Liver (tissue), 9 donors: Measurements from ENCODE around the gene MYL12B. TPM values are rescaled to one million over a fixed set of nuclear protein-coding genes. Genes with fewer than 3 reads are reported as not detected.

ENCODE experiments used
- DNase-seq: peaks from one replicate; pipeline ENCODE4 v3.0.0-alpha.2; 2017; ENCODE audit warnings: low spot score
- H3K27ac ChIP-seq, 2 donors: one replicate each; pipeline ENCODE4 v1.7.0; 2013; ENCODE audit warnings: inconsistent platforms in 2 of 2, low read length in 2 of 2, control low read depth in 1 of 2, low read depth in 1 of 2, mild to moderate bottlenecking in 1 of 2
- H3K27me3 ChIP-seq, 4 donors: one replicate each; pipeline versions ENCODE4 v1.6.1 to v1.7.0; 2013; ENCODE audit warnings: low read length in 3 of 4, inconsistent platforms in 1 of 4, mild to moderate bottlenecking in 1 of 4, moderate library complexity in 1 of 4; ENCODE audit not compliant: control insufficient read depth in 4 of 4, insufficient read depth in 4 of 4
- H3K36me3 ChIP-seq, 4 donors: one replicate each; pipeline versions ENCODE4 v1.6.1 to v1.7.0; 2013; ENCODE audit warnings: low read length in 3 of 4, mild to moderate bottlenecking in 3 of 4, low read depth in 1 of 4, moderate library complexity in 1 of 4; ENCODE audit not compliant: control insufficient read depth in 4 of 4, insufficient read depth in 3 of 4
- H3K4me1 ChIP-seq, 4 donors: one replicate each; pipeline versions ENCODE4 v1.6.1 to v1.7.0; 2013; ENCODE audit warnings: low read length in 3 of 4, mild to moderate bottlenecking in 3 of 4, moderate library complexity in 1 of 4; ENCODE audit not compliant: control insufficient read depth in 4 of 4, insufficient read depth in 4 of 4
- H3K4me3 ChIP-seq, 3 donors: one replicate each; pipeline versions ENCODE4 v1.6.1 to v1.7.0; 2013; ENCODE audit warnings: low read length in 3 of 3, control low read depth in 1 of 3, low read depth in 1 of 3, mild to moderate bottlenecking in 1 of 3
- H3K9ac ChIP-seq, 2 donors: one replicate each; pipeline ENCODE4 v1.7.0; 2013; ENCODE audit warnings: low read length in 2 of 2, mild to moderate bottlenecking in 2 of 2, moderate library complexity in 2 of 2, control low read depth in 1 of 2, low read depth in 1 of 2
- H3K9me3 ChIP-seq, 4 donors: one replicate each; pipeline versions ENCODE4 v1.6.1 to v1.7.0; 2013; ENCODE audit warnings: low read length in 3 of 4; ENCODE audit not compliant: control insufficient read depth in 4 of 4
- EGR1 ChIP-seq, 2 donors: IDR thresholded peaks; 2 replicates each; pipeline ENCODE4 v1.6.1; 2016 to 2018; ENCODE audit warnings: antibody characterized with exemption in 2 of 2, low read depth in 2 of 2
- FOXA2 ChIP-seq: IDR thresholded peaks from 2 replicates; pipeline ENCODE4 v1.6.1; 2016; ENCODE audit warnings: antibody characterized with exemption
- GABPA ChIP-seq, 2 donors: IDR thresholded peaks in 1 of 2; conservative IDR thresholded peaks in 1 of 2; 2 replicates each; pipeline ENCODE4 v1.6.1; 2016; ENCODE audit warnings: antibody characterized with exemption in 2 of 2, mild to moderate bottlenecking in 1 of 2, moderate library complexity in 1 of 2
- HNF4G ChIP-seq: IDR thresholded peaks from 2 replicates; pipeline ENCODE4 v1.6.1; 2016; ENCODE audit warnings: antibody characterized with exemption
- JUND ChIP-seq, 2 donors: IDR thresholded peaks; 2 replicates each; pipeline ENCODE4 v1.6.1; 2016; ENCODE audit warnings: antibody characterized with exemption in 2 of 2
- RAD21 ChIP-seq, 2 donors: IDR thresholded peaks; 2 replicates each; pipeline ENCODE4 v1.6.1; 2016; ENCODE audit warnings: antibody characterized with exemption in 2 of 2, mild to moderate bottlenecking in 2 of 2
- REST ChIP-seq: IDR thresholded peaks from 2 replicates; pipeline ENCODE4 v1.6.1; 2016; ENCODE audit warnings: antibody characterized with exemption, mild to moderate bottlenecking
- RXRA ChIP-seq, 2 donors: IDR thresholded peaks; 2 replicates each; pipeline ENCODE4 v1.6.1; 2017 to 2018; ENCODE audit warnings: antibody characterized with exemption in 2 of 2, mild to moderate bottlenecking in 1 of 2
- SP1 ChIP-seq: IDR thresholded peaks from 2 replicates; pipeline ENCODE4 v1.6.1; 2018; ENCODE audit warnings: antibody characterized with exemption, mild to moderate bottlenecking
- YY1 ChIP-seq: IDR thresholded peaks from 2 replicates; pipeline ENCODE4 v1.6.1; 2016; ENCODE audit warnings: antibody characterized with exemption, mild to moderate bottlenecking
- ZBTB33 ChIP-seq: IDR thresholded peaks from 2 replicates; pipeline ENCODE4 v1.6.1; 2016; ENCODE audit warnings: antibody characterized with exemption
- WGBS: extraction: QIAGEN DNeasy Blood & Tissue Kit; methylation state at CpG from one replicate; pipeline ENCODE4 v1.1.7; 2013; 5-methylcytosine and 5-hydroxymethylcytosine counted together
- polyA plus RNA-seq, 2 donors: library from polyadenylated mRNA; stranded (reverse) in 1 of 2; unstranded in 1 of 2; fragments of 200-250 nt in 1 of 2; fragments of >200 nt in 1 of 2; fragmentation: Nextera tagmentation in 1 of 2; extraction: Ambion mirVana in 1 of 2; gene quantifications; one replicate each; pipeline versions ENCODE4 v1.2.1 to v1.2.3, GENCODE V29; 2013 to 2015
- total RNA-seq, 2 donors: library from RNA; depleted of rRNA; stranded (reverse); fragments of >200 nt; gene quantifications; one replicate each; pipeline ENCODE4 v1.2.3, GENCODE V29; 2014
- TF ChIP-seq, protein P1 (sequence below): IDR thresholded peaks from 2 replicates; pipeline ENCODE4 v1.6.1; 2016; ENCODE audit warnings: antibody characterized with exemption
- TF ChIP-seq, protein P2 (sequence below): IDR thresholded peaks from 2 replicates; pipeline ENCODE4 v1.6.1; 2016; ENCODE audit warnings: antibody characterized with exemption
- donor health status: healthy.
- donor health status: healthy.
- donor health status: healthy.
- donor health status: healthy.
- donor health status: healthy.

Gene MYL12B
- total and polyA plus RNA-seq, 4 donors, result 106 to 303 (median 155) TPM

DNA sequence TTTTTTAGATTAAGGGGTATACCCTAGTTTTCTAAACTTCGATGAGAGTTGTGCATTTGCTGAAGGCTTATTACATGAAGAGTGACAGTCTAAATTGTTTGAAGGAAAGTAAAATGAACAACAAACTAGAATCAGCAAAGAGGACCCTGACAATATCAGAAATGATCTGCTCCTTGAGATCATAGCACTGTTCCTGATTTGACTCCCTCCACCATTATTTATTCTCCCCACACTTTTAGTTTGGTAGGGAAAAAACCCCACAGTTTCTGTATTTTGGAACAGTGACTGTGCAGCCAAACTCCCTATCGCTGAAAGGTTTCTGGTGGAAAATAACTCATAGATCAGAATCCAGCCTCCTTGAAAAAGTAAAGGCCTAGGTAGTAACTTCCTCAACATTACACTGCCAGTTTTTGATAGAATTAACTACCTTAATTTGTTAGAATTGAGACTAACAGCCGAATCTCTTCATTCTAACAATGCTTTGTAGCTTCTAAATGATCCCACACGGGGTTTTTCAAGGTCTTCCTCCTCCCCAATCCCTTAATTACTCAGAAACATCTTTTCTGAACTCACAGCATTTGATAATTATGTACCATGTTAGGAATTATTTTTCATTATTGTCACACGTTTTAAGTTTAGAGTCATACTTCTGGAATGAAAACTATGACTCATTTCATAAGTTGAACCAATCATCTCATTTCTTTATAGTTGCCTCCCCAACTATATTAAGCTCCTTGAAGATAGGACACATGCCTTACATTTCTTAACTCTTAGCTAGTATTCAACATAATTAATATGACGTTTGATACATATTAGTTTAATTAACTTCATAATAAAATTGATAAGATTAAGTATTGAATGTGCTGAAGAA, 11.5 kb upstream of the MYL12B start:
- no peak for DNase-seq
- no peaks in the 10 kb centered on the region for H3K27me3 ChIP-seq
- WGBS, result 61% methylated on average over 6 of the region's 6 CpGs
- TF ChIP-seq JUND (IDR thresholded peaks at IDR 0.05) (peak in 1 of 2 donors; percentile 56), REST (no peak), RXRA (IDR thresholded peaks at IDR 0.05) (peak in 1 of 2 donors; percentile 35)
- no peak overlapping the region for H3K4me3 ChIP-seq
- peak overlapping the region in 1 of 2 donors; percentile 19 for H3K27ac ChIP-seq
- H3K36me3 ChIP-seq, result peaks cover 0 to 24% (median 21%) of the 10 kb centered on the region in 4 donors
- H3K9ac ChIP-seq, result peak overlapping the region in 1 of 2 donors; percentile 12
- no peaks in the 10 kb centered on the region for H3K9me3 ChIP-seq
- peaks cover 2 to 41% (median 21%) of the 10 kb centered on the region in 4 donors for H3K4me1 ChIP-seq

GRCh38 chr18:3251249-3251962, 10.5 kb upstream of the MYL12B start:
- 77% methylated on average over 8 of the region's 8 CpGs for WGBS
- Histone ChIP-seq H3K27ac (no peak overlapping the region), H3K27me3 (no peaks in the 10 kb centered on the region), H3K4me3 (no peak overlapping the region), H3K9ac (no peak overlapping the region), H3K36me3 (peaks cover 2 to 31% (median 24%) of the 10 kb centered on the region in 4 donors), H3K4me1 (peaks cover 2 to 45% (median 26%) of the 10 kb centered on the region in 4 donors), H3K9me3 (no peaks in the 10 kb centered on the region)
- DNase-seq, result no peak
- TF ChIP-seq YY1, result no peak
- TF ChIP-seq FOXA2, result no peak
- peak; percentile 5 for TF ChIP-seq REST

GRCh38 chr18:3251963-3252277, 10.0 kb upstream of the MYL12B start:
- H3K9ac ChIP-seq, result peak overlapping the region in 1 of 2 donors; percentile 26
- no peak for DNase-seq
- peaks cover 2 to 46% (median 24%) of the 10 kb centered on the region in 4 donors for H3K4me1 ChIP-seq
- H3K27ac ChIP-seq, result peak overlapping the region in 1 of 2 donors; percentile 49
- TF ChIP-seq, protein P1, sequence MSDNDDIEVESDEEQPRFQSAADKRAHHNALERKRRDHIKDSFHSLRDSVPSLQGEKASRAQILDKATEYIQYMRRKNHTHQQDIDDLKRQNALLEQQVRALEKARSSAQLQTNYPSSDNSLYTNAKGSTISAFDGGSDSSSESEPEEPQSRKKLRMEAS, result no peak
- no peak for TF ChIP-seq EGR1 (IDR thresholded peaks at IDR 0.05; ENCODE audit: low read depth in 2 of 2)
- TF ChIP-seq HNF4G, result no peak
- no peak for TF ChIP-seq ZBTB33
- no peak for TF ChIP-seq GABPA (IDR thresholded peaks at IDR 0.05 in 1 of 2, conservative IDR thresholded peaks at IDR 0.05 in 1 of 2)
- TF ChIP-seq RAD21 (IDR thresholded peaks at IDR 0.05), result no peak
- no peak for TF ChIP-seq JUND (IDR thresholded peaks at IDR 0.05)
- TF ChIP-seq, protein P2, sequence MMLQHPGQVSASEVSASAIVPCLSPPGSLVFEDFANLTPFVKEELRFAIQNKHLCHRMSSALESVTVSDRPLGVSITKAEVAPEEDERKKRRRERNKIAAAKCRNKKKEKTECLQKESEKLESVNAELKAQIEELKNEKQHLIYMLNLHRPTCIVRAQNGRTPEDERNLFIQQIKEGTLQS, result no peak
- TF ChIP-seq SP1, result no peak
- H3K27me3 ChIP-seq, result no peaks in the 10 kb centered on the region
- H3K4me3 ChIP-seq, result no peak overlapping the region
- peaks cover 2 to 31% (median 24%) of the 10 kb centered on the region in 4 donors for H3K36me3 ChIP-seq
- 81% methylated on average over 3 of the region's 3 CpGs for WGBS
- no peaks in the 10 kb centered on the region for H3K9me3 ChIP-seq
